Measurements from ENCODE around the gene ZNF280B.

DNA sequence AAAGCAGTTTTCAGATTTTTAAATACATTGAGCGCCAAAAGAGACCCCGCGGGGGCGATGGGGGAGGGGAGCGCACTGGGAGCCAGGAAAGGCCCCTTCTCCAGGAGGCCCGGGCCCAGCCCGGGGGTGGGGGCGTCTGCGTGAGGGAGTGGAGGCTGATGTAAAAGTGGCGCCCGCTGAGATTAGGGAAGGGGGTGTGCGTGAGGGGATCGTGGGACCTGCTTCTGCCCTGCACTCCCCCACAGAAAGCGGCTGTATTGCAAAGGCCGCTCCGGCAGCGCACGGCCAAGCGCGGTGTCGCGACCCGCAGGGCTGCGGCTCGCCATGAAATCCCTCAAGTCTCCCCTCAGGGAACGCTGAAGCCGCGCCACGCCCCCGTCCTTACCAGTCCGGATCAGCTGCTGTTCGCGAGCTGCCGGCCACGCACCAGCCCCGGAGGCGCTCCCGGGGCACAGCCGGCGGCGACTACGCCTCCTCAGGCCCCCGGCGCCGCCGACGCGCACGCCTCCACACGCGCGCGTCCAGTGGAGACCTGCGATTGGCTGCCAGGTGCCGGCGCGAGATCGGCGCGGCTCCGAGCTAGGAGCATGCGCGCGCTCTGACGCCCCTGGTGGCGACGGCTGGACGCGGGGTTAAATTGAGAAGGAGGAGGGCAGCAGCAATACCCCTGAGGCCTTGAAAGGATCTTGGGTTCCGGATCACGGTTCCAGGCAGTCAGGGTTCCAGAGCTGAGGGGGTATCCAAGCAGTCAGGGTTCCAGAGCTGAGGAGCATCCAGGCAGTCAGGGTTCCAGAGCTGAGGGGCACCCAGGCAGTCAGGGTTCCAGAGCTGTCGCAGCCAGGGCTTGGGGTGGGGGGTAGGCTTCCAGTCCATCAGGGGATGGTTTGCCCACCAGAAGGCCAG is at the start of gene ZNF280B:
- TF ChIP-seq, protein P1, sequence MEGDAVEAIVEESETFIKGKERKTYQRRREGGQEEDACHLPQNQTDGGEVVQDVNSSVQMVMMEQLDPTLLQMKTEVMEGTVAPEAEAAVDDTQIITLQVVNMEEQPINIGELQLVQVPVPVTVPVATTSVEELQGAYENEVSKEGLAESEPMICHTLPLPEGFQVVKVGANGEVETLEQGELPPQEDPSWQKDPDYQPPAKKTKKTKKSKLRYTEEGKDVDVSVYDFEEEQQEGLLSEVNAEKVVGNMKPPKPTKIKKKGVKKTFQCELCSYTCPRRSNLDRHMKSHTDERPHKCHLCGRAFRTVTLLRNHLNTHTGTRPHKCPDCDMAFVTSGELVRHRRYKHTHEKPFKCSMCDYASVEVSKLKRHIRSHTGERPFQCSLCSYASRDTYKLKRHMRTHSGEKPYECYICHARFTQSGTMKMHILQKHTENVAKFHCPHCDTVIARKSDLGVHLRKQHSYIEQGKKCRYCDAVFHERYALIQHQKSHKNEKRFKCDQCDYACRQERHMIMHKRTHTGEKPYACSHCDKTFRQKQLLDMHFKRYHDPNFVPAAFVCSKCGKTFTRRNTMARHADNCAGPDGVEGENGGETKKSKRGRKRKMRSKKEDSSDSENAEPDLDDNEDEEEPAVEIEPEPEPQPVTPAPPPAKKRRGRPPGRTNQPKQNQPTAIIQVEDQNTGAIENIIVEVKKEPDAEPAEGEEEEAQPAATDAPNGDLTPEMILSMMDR (IDR thresholded peaks at IDR 0.05 in 2 of 3, conservative IDR thresholded peaks at IDR 0.05 in 1 of 3; ENCODE audit: borderline replicate concordance in 1 of 3, insufficient read depth in 1 of 3, low read depth in 2 of 3, low read length in 2 of 3): peak; percentile 6 to 80 (median 74); a peak in 5 of 6 replicates
- TF ChIP-seq, protein P2, sequence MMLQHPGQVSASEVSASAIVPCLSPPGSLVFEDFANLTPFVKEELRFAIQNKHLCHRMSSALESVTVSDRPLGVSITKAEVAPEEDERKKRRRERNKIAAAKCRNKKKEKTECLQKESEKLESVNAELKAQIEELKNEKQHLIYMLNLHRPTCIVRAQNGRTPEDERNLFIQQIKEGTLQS (IDR thresholded peaks at IDR 0.05): no peak
- TF ChIP-seq POLR2A (IDR thresholded peaks at IDR 0.05; ENCODE audit: borderline replicate concordance, extremely low read depth, insufficient read depth, insufficient read length) (no peak), POLR2AphosphoS5 (IDR thresholded peaks at IDR 0.05; ENCODE audit: low read depth, low read length) (peak; percentile 71), SP1 (IDR thresholded peaks at IDR 0.05; ENCODE audit: low read depth) (0 out of 2 replicates have a peak, but pooled peaks have one; percentile 37), ZNF274 (IDR thresholded peaks at IDR 0.05; ENCODE audit: low read depth, low read length) (no peak), SIN3A (IDR thresholded peaks at IDR 0.05; ENCODE audit: low read depth) (no peak; the same call in 1 of the 2 replicates), EZH2 (IDR thresholded peaks at IDR 0.05) (no peak), EZH2phosphoT487 (IDR thresholded peaks at IDR 0.05; ENCODE audit: borderline replicate concordance) (no peak), SRF (IDR thresholded peaks at IDR 0.05; ENCODE audit: low read depth) (no peak), FOSL1 (IDR thresholded peaks at IDR 0.05; ENCODE audit: low read depth) (no peak), JUND (IDR thresholded peaks at IDR 0.05) (no peak), REST (IDR thresholded peaks at IDR 0.05; ENCODE audit: low read depth) (no peak)
- TF ChIP-seq, protein P3, sequence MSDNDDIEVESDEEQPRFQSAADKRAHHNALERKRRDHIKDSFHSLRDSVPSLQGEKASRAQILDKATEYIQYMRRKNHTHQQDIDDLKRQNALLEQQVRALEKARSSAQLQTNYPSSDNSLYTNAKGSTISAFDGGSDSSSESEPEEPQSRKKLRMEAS (IDR thresholded peaks at IDR 0.05): peak; percentile 85

Measured in HCT116 (cell line).